HG03025 (cell line): Measurements from ENCODE around the gene KCNK3.

Source experiments
- ATAC-seq: cut with Tn5 transposase; IDR thresholded peaks from one replicate; pipeline ENCODE4 v1.9.1; 2021; ENCODE audit warnings: mild to moderate bottlenecking, moderate library complexity; ENCODE audit not compliant: unreplicated experiment, low FRiP score

KCNK3 gene

DNA sequence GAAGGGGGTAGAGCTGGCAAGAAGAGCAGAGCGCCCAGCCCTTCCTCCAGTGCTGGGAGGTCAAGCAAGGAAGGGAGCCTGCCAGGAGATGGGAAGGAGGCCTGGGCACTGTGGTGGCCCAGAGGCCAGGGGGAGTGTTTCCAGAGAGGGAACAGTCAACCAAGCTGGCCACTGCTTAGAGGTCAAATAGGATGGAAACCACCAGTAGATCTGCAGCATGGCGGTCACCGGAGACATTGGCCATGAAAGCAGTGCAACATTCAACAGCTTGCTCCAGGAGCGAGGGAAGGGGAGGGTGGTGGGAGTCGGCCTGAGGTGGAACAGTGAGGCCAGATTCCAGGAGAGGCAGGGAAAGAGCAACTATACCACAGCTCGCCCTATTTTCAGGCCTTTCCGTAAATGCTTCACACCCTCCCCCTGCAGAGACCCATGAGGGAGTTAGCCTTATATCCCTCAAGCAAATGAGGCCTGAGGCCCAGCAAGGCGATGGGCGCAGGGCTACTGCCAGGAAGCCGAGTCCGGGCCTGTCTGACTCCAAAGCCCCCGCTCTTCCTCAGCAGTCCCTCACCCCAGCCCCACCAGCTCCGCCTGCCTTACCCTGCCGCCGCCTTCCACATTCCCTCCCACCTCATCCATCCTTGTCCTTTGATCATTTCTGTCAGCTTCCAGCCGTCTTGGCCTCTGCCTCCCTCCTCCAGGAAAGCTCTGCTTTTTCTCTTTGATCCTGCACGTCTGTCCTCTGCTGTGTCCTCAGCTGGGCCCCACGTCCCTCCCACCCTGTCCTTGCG lies 17.0 kb downstream of the KCNK3 start:
- ATAC-seq: no peak

GRCh38 chr2:26710145-26710544 lies 17.6 kb downstream of the KCNK3 start:
- ATAC-seq: no peak

DNA sequence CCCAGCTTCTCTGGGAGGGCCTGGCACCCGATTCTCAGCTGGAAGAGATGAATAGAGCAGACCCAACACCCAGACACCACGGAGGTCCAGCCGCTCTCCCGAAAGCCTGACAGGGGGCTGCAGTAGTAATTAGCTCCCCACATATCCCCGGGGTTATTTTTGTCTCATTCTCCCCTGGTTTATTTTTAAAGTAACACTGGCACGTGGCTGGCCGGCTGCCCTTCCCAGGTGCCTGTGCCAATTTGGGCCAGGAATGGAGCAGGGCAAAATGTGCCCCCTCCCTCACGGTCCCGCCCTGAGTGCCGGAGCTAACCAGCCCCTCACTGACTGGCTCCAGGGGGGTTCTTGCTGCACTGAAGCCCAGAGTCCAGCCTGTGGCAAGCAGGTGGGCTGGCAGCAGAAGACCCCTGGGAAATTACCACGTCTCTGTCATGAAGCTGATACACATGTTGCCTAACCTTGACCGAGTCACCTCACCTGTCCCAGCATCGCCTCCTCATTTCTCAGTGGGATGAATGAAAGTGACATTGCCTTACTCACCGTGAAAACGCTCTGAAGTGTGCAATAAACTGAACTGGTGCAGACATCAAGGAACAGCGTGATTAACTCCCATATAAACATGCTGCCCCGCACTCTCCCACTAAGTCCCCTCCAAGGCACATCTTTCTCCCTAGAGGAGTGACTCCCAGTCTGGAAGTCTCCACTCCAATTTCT lies 18.4 kb downstream of the KCNK3 start:
- no peak for ATAC-seq

DNA sequence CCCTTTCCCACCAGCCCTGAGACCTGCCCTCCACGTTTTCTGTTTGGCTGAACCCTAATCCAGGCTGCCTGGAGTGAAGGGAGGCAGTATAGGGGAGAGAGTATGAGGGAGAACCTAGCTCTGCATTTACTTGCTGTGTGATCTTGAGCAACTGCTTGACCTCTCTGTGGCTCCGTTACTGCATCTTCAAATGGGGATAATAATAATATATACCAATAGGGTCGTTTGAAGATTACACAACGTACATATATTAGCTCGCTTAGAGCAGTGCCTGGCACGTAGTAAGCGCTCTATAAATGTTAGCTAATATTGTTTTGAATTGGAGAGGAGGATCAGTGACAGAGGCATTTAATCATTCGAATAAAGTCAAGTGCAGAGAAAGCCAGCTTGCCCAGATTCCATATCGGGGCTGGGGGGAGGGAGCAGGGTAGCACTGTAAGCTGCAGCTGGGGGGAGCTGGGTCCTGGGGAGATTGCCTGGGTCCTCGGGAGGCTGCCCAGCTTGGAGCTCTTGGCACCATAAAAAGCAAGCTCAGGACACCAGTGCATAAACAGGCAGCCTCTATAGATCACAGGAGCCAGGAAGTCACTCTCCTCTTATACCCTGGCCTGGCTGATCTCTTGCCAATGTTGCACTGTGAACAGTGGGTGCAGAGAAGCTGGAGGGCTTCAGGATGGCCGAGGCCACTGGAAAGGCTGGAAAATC lies 19.1 kb downstream of the KCNK3 start:
- ATAC-seq: no peak

DNA sequence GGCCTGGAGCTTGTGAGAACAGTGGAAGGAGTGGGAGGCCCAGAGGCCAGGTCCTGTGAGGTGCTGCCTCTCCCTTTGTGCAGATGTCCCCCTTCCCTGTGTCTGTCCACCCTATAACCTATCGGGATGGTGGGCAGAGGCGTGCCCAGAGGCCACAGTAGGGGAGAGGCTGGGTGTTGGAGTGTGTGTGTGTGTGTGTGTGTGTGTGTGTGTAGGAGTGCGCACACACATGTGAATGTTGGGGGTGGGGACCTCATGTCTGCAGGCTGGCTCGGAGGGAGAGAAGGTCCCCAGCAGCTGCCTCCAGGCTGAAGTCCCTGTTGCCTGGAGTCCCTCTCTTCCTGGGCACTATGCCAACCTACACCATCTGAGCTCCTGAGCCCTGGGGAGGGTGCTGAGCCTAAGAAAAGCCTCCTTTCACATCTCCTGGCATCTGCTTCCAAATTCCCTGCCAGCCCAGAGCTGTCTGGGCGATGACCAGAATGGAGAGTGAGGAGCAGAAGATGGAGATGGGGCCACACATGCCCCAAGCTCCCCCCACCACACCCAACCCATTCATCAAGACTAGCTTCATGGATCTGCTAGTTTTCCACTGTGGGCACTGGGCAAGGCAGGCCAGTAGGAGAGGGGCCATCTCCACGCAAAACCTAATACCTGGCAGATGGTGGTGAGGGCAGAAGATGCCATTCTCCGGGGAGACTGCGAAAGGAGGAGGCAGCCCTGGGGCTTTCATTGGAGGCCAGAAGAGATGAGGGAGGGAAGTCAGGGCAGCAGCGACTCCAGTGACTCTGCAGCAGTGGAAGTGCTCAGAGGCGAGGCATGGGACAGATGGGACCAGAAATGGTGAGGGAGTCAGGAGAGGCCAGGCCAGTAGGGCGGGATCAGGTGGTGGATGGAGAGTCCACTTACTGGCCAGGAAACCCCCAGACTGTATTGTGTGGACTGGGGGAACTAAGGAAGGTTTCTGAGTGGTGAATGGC lies 20.3 kb downstream of the KCNK3 start:
- no peak for ATAC-seq

DNA sequence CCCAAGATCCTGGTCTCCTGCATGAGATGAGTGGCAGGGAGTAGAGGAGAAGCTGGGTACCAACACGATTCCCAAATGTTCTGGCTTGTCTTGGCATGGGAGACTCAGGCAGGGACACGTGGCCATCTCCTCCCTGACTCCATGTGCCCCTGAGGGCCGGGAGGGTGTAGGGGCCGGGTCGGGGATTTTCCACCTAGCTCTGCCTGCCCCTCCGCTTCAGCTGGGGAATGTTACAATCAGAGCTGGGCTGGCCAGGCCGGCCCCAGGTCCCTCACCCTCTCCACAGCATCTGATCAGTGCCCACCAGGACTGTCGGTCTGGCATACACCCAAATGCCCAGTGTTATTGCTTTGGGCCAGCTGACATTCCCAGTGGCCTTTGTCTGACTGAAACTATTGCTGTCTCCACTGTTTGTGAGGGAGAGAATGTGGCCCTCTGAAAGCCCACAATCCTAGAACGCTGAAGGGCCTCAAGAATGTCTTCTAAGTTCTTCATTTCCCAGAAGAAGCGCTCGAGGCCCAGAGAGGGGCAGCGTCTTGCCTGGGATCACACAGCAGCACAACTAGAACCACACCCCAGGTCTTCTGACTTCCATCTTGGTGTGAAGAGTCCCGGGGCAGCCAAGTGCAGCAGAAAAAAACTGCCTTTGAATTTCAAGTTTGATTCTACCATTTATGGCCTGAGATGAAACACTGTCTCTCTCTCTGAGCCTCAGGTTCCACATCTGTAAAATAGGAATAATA lies 23.2 kb downstream of the KCNK3 start:
- no peak for ATAC-seq

- ATAC-seq: no peak
Measured at GRCh38 chr2:26716340-26716739, 23.8 kb downstream of the KCNK3 start.

DNA sequence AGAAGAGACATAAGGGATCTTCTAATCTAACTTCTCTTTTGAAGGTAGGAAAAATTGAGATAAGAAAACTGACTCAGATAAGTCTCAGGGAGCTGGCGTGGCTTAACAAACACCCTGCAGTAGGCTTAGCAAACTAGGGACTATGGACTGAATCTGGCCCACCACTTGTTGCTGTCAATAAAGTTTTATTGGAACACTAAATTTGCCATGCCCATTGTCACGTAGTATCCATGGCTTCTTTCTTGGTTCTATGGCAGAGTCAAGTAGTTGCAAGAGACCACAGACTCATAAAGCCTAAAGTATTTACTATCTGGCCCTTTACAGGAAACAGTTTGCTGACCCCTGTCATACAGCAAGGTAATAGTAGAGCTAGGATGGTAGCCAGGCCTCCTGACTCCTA lies 24.2 kb downstream of the KCNK3 start:
- ATAC-seq: no peak

- ATAC-seq: no peak
Measured at GRCh38 chr2:26717362-26717761, 24.8 kb downstream of the KCNK3 start.

GRCh38 chr2:26718949-26719686 lies 26.6 kb downstream of the KCNK3 start:
- ATAC-seq: no peak

DNA sequence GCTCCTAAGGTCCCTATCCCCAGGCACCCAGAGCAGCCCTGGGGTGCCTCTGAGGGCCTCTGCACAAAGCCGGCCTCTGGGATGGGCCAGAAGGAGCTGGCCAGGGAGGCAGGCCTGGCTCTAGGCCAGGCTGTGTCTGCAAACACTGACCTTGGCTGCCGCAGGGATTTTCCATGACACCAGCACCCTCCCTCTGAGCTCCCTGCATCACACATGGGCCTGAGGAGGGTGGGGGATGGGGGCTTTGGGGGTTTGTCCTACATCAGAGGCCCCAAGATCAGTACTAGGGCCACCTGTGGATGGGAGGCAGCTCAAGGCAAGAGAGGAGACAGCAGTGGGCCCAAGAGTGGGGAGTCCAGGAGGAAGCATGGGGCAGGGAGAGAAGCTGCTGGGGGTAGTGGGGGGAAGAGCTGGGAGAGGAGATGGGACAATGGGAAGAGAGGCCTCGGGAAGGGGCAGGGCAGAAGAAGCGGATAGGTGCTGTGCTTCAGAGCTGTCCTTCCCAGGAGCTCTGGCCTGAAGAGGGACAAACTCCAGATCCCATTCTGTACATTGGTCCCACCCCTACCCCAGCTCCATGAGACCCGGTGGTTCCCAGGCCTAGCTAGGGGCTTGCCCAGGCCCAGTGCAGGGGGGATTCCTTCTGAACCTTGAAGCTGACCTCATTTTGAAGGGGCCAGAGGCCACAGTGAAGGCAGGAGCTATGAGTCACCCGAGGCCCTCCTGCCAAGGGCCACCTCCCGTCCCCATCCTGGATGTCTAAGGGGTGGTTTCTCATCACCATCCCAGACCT lies 28.0 kb downstream of the KCNK3 start:
- ATAC-seq: no peak

GRCh38 chr2:26721115-26722032 lies 28.9 kb downstream of the KCNK3 start:
- no peak for ATAC-seq

- no peak for ATAC-seq
Measured at GRCh38 chr2:26722328-26722727, 29.8 kb downstream of the KCNK3 start.

- ATAC-seq: no peak
Measured at GRCh38 chr2:26722911-26723310, 30.4 kb downstream of the KCNK3 start.

DNA sequence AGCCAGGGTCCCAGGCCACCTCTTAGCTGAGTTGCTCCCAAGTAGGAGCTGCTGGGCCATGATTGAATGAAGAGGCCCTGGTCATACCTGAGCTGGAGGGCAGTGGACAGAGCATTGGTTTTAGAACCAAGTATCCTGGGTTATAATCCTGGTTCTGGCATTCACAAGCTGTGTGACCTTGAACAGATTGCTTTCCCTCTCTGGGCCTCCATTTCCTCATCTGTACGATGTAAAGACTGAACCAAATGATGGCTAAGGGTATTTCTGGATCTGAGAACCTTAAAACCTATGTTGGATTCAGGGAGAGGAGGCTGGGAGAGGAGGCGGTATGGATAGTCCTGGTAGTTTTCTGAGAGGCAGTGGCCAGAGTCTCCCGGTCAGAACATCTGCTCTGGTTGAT lies 31.0 kb downstream of the KCNK3 start:
- no peak for ATAC-seq

- ATAC-seq: no peak
Measured at GRCh38 chr2:26723991-26724750, 31.6 kb downstream of the KCNK3 start.
